Mucosa of rectum (tissue), 2 donors: ENCODE data around the gene CDH22.

ENCODE experiments used
- H3K27ac ChIP-seq, 2 donors: one replicate each; pipeline ENCODE4 v1.7.0; 2013; ENCODE audit warnings: inconsistent platforms in 2 of 2, low read depth in 2 of 2, low read length in 2 of 2
- H3K27me3 ChIP-seq, 2 donors: one replicate each; pipeline ENCODE4 v1.7.0; 2013; ENCODE audit warnings: low read length in 2 of 2; ENCODE audit not compliant: control insufficient read depth in 2 of 2, insufficient read depth in 2 of 2
- H3K36me3 ChIP-seq, 2 donors: one replicate each; pipeline ENCODE4 v1.7.0; 2013; ENCODE audit warnings: low read length in 2 of 2; ENCODE audit not compliant: control insufficient read depth in 2 of 2, insufficient read depth in 2 of 2
- H3K4me1 ChIP-seq, 2 donors: one replicate each; pipeline ENCODE4 v1.7.0; 2013; ENCODE audit warnings: low read length in 2 of 2, mild to moderate bottlenecking in 1 of 2; ENCODE audit not compliant: control insufficient read depth in 2 of 2, insufficient read depth in 2 of 2
- H3K4me3 ChIP-seq, 2 donors: one replicate each; pipeline ENCODE4 v1.7.0; 2013; ENCODE audit warnings: low read length in 2 of 2
- H3K9ac ChIP-seq, 2 donors: one replicate each; pipeline ENCODE4 v1.7.0; 2013; ENCODE audit warnings: low read length in 2 of 2, low read depth in 1 of 2, mild to moderate bottlenecking in 1 of 2
- H3K9me3 ChIP-seq, 2 donors: one replicate each; pipeline ENCODE4 v1.7.0; 2013; ENCODE audit warnings: low read length in 2 of 2; ENCODE audit not compliant: control insufficient read depth in 2 of 2
- donor health status: healthy.
- donor health status: Normal muscosa, but diverticular disease.

CDH22 gene

DNA sequence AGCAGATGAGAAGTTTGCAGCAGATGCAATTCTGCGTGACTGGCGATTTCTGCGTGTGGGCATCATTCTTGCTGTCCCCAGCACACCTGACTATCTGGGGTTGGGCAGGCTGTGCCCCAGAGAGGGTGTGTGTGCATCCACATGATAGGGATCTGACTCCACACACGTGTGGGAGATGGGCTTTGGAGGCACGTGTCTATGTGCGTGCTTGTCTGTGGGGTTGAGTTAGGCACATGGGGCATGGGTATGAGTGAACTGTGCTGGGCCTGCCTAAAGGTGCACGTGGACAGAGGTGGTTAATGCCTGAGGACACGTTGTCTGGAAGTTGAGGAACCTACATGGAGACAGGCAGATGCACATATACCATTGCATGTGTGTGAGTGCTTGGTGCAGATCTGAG lies 139.9 kb downstream of the CDH22 start:
- H3K4me1 ChIP-seq = no peaks in the 10 kb centered on the region
- no peak overlapping the region for H3K27ac ChIP-seq
- no peaks in the 10 kb centered on the region for H3K36me3 ChIP-seq
- H3K27me3 ChIP-seq = peaks cover 18 to 21% of the 10 kb centered on the region in 2 donors
- no peak overlapping the region for H3K9ac ChIP-seq
- no peak overlapping the region for H3K4me3 ChIP-seq
- H3K9me3 ChIP-seq = no peaks in the 10 kb centered on the region

DNA sequence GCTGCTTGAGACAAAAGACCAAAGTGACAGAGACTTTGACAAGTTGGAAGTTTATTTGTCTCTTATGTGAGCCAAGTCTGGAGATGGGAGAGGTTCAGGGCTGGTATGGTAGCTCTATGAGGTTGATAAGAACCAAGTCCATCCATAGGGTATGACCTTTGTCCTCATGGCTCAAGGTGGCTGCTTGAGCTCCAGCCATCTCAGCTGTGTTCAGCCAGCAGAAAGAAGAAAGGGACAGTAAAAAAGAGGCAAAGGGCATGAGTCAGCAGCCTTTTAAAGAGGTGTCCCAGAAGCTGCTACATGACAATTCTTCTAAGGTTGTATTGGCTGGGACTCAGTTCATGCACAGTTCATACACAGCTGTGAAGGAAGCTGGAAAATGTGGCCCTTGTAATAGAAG lies 141.2 kb downstream of the CDH22 start:
- H3K4me3 ChIP-seq = no peak overlapping the region
- no peak overlapping the region for H3K9ac ChIP-seq
- peaks cover 5 to 10% of the 10 kb centered on the region in 2 donors for H3K27me3 ChIP-seq
- H3K36me3 ChIP-seq = no peaks in the 10 kb centered on the region
- no peaks in the 10 kb centered on the region for H3K4me1 ChIP-seq
- H3K27ac ChIP-seq = no peak overlapping the region
- H3K9me3 ChIP-seq = no peaks in the 10 kb centered on the region

DNA sequence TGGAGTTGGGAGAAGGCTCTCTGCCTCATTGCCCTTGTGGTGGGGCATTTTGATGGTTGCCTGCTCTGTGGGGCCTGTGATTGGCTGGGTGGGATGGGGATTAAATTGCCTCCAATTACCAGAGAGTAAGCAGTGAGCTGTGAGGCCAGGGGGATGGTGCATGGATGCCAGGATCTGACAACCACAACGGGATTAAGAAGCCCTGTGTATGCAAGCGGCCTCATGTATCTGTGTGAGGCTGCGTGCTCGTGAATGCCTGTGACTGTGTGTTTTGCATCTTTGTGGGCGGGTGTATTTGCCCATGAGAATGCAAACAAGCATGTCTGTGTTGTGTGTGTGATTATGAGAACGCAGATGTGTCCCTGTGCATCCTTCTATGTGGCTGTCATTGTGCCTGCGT lies 144.0 kb downstream of the CDH22 start:
- Histone ChIP-seq H3K36me3 (no peaks in the 10 kb centered on the region), H3K27ac (no peak overlapping the region), H3K9ac (no peak overlapping the region), H3K9me3 (no peaks in the 10 kb centered on the region), H3K4me1 (no peaks in the 10 kb centered on the region), H3K27me3 (peaks cover 4 to 12% of the 10 kb centered on the region in 2 donors), H3K4me3 (no peak overlapping the region)

- H3K9ac ChIP-seq = no peak overlapping the region
- H3K4me3 ChIP-seq = no peak overlapping the region
- no peaks in the 10 kb centered on the region for H3K9me3 ChIP-seq
- no peaks in the 10 kb centered on the region for H3K4me1 ChIP-seq
- H3K27me3 ChIP-seq = peaks cover 9 to 11% of the 10 kb centered on the region in 2 donors
- H3K36me3 ChIP-seq = no peaks in the 10 kb centered on the region
- H3K27ac ChIP-seq = no peak overlapping the region
Observed at GRCh38 chr20:46161921-46162320, 146.4 kb downstream of the CDH22 start.

GRCh38 chr20:46160661-46161060 lies 147.6 kb downstream of the CDH22 start:
- Histone ChIP-seq H3K27ac (no peak overlapping the region), H3K36me3 (no peaks in the 10 kb centered on the region), H3K27me3 (peaks cover 9 to 11% of the 10 kb centered on the region in 2 donors)

GRCh38 chr20:46159101-46159897 lies 149.0 kb downstream of the CDH22 start:
- Histone ChIP-seq H3K9me3 (no peaks in the 10 kb centered on the region), H3K36me3 (no peaks in the 10 kb centered on the region), H3K4me3 (no peak overlapping the region), H3K4me1 (no peaks in the 10 kb centered on the region), H3K27me3 (peaks cover 9 to 13% of the 10 kb centered on the region in 2 donors), H3K27ac (no peak overlapping the region), H3K9ac (no peak overlapping the region)

More at GRCh38 chr20:46160661-46161060, 147.6 kb downstream of the CDH22 start:
- Histone ChIP-seq H3K4me3 (no peak overlapping the region), H3K9ac (no peak overlapping the region), H3K4me1 (no peaks in the 10 kb centered on the region), H3K9me3 (no peaks in the 10 kb centered on the region)

DNA sequence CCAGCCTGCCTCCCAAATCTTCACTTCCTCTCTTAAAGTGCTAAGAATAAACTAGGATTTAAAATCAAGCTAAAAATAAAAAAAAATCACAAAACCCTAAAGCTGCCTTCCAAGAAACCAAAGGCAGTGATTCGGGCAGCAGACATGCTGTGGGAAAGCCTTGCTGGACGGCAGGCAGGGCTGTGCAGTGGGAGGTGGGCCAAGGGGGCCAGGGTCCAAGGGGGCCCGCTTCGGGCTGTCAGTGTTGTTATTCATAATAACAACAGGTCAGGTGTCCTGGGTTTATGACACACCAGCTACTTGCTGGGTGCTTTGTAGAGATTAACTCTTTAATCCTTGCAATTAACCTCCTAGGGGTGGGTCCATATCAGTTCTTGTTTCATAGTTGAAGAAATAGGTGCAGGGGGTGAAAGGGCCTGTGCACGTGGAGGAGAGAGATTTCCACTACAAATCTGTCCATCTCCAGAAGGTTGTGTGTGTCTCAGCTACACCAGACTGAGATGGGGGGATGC lies 149.8 kb downstream of the CDH22 start:
- Histone ChIP-seq H3K36me3 (no peaks in the 10 kb centered on the region), H3K4me1 (no peaks in the 10 kb centered on the region), H3K27ac (no peak overlapping the region), H3K9me3 (no peaks in the 10 kb centered on the region), H3K9ac (no peak overlapping the region), H3K4me3 (no peak overlapping the region), H3K27me3 (peaks cover 5 to 13% of the 10 kb centered on the region in 2 donors)

DNA sequence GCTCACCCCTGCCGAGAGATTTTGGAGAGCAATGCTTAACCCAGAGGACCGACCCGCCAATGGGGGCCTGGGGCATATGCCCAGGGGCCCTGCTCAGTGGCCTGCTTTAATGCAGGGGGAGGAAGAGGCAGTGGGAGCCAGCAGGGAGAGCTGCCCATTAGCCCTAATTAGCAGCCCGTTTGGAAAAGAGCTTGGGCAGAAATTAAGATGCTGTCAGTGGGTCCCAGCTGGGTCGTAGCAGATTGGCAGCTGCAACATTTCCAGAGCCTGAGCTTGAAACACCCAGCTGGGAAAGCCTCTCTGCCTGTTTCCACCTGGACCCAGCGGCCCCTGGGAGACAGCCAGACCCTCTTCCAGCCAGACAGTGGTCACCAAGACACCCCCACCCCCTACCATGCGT lies 150.7 kb downstream of the CDH22 start:
- no peaks in the 10 kb centered on the region for H3K36me3 ChIP-seq
- no peak overlapping the region for H3K9ac ChIP-seq
- no peaks in the 10 kb centered on the region for H3K4me1 ChIP-seq
- H3K9me3 ChIP-seq = no peaks in the 10 kb centered on the region
- H3K4me3 ChIP-seq = no peak overlapping the region
- no peak overlapping the region for H3K27ac ChIP-seq
- peaks cover 5 to 13% of the 10 kb centered on the region in 2 donors for H3K27me3 ChIP-seq

GRCh38 chr20:46157076-46157592 lies 151.2 kb downstream of the CDH22 start:
- Histone ChIP-seq H3K9ac (no peak overlapping the region), H3K4me1 (no peaks in the 10 kb centered on the region), H3K4me3 (no peak overlapping the region), H3K27ac (no peak overlapping the region), H3K9me3 (no peaks in the 10 kb centered on the region), H3K27me3 (peaks cover 5 to 13% of the 10 kb centered on the region in 2 donors), H3K36me3 (no peaks in the 10 kb centered on the region)

DNA sequence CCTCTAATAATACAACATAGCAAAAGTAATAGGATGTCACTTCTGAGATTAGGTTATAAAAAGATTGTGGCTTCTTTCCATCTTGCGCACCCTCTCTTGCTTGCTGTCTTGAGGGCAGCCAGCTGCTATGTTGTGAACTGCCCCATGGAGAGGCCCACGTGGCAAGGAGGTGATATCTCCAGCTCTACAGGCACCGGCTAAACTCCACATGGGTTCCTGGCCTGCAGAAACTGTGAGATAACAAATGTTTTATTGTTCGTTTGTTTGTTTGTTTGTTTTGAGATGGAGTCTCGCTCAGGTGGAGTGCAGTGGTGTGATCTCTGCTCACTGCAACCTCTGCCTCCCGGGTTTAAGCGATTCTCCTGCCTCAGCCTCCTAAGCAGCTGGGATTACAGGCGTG lies 152.2 kb downstream of the CDH22 start:
- H3K9ac ChIP-seq = no peak overlapping the region
- H3K27ac ChIP-seq = no peak overlapping the region
- no peaks in the 10 kb centered on the region for H3K9me3 ChIP-seq
- H3K4me3 ChIP-seq = no peak overlapping the region
- no peaks in the 10 kb centered on the region for H3K36me3 ChIP-seq
- H3K27me3 ChIP-seq = peaks cover 4 to 13% of the 10 kb centered on the region in 2 donors
- H3K4me1 ChIP-seq = no peaks in the 10 kb centered on the region
